NCI-H2196 (cell line): Measurements from ENCODE around the gene IL1RL2.

Source experiments
- DNase-seq: peaks from one replicate; lab custom pipeline; 2025; ENCODE audit not compliant: unreplicated experiment; lab: John Stamatoyannopoulos, UW

Gene IL1RL2

GRCh38 chr2:102158011-102158755, 28.6 kb upstream of the IL1RL2 start:
- no peak for DNase-seq

DNA sequence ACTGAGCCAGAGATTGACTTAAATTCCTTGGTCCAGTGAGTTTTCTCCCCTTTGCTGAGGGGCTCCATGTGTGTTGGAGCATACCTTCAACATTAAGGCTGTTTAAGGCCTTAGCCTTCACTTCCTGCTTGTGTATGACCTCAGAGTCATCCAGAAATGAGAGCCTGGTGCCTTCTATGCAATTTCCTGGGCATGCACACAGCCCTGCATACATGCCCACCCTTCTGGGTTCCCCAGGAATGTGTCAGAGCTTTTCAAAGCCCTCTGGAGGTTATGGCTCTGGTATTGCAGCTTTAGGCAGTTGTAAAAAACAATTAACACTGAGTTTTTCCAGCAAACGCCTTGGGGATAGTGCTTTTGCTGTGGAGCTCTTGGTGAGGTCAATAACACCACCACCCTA, 27.5 kb upstream of the IL1RL2 start:
- no peak for DNase-seq

GRCh38 chr2:102166189-102166845, 20.5 kb upstream of the IL1RL2 start:
- DNase-seq, result no peak

DNA sequence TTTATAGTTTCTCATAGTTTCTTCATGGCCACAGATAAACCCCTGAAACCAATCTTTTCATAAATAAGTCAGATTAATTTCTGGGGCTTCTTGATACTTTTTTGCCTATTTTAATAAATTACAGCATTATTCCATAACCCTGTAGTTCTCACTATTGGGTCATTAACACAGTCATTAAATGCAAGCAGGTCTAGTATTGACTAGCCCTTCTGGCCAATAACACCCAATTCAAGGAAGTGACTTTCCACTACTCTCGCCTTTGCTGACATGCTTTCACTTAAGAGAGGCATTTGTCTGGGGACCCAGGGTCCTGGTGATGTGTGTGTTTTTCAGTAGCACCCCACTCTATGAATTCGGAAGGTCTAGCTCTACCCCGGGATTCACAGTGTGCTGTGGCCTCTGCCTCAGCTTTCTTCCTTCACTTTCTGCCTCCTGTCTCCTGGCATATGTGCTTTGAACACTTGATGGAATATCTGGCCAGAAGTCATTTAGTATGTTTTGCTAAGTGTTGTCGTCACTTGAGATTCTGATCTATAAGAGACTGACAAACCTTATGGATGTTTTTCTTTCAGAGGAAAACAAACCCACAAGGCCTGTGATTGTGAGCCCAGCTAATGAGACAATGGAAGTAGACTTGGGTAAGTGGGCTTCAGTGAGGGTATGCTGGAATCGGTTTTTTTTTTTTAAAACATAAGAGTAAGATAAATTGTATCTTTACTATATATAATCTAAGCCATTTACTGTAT, 18.6 kb upstream of the IL1RL2 start:
- no peak for DNase-seq

DNA sequence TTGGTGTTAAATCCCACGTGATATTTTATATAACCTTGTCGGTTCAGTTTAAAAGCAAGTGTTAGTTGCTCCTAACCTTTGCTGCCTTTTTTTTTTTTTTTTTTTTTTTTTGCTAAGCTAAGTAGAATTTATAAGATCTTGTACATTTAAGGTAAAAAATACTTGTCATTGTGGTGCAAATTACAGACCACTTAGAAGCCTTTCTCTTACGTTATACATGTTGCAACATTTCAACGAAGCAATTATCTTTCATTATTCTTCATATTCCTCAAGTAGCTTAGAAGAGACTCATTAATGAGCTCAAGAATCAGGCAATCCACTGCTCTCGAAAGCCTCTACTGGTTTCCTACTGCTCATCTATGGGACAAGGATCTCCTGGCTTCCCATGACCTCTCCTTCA, 14.9 kb upstream of the IL1RL2 start:
- no peak for DNase-seq

- DNase-seq, result no peak
These were observed 14.1 kb upstream of the IL1RL2 start for GRCh38 chr2:102172745-102173144.

DNA sequence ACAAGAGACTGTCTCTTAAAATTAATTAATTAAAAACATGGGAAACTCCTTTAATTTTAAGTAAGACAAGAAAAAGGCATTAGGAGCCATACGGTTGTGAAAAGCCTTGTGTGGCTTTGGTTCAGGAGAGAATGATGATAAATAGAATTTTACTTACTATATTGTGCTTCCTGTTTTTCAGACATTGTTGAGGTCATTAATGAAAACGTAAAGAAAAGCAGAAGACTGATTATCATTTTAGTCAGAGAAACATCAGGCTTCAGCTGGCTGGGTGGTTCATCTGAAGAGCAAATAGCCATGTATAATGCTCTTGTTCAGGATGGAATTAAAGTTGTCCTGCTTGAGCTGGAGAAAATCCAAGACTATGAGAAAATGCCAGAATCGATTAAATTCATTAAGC, 10.7 kb upstream of the IL1RL2 start:
- DNase-seq, result no peak

GRCh38 chr2:102177814-102178478, 8.9 kb upstream of the IL1RL2 start:
- no peak for DNase-seq

- no peak for DNase-seq
These were observed 7.8 kb upstream of the IL1RL2 start for GRCh38 chr2:102179061-102179460.

GRCh38 chr2:102179788-102180686, 6.8 kb upstream of the IL1RL2 start:
- DNase-seq, result no peak

DNA sequence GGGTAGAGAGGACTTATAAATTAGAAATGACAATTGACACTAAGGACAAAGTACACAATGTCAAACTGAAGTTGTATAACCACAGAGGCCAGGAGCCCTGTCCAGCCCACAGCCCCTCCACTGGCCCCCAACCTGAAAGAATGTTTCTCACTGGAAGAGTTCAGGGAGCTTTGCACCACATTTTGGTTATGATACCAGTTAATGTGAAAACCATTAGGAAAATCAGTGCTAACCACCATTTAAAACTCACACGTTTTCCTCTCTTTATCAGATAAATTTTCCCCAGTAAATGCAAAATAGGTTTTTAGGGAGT, 6.2 kb upstream of the IL1RL2 start:
- DNase-seq, result no peak

DNA sequence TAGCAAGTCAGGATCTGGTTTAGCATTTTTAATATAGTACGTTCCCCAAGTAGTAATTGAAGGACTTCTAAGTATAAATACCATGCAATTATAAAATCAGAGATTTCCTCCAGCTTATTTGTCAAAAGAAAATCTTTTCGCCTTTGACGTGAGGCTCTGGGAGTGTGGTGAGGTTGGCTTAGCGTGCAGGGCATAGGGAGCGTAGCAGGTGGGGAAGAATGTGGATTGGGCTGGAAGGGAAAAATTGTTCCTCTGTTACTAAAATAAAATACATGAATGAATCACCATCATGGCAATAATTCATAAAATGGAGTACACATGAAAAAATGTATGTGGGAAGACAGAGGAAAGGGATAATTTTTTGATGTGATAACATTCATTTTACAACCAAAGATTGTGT, 5.4 kb upstream of the IL1RL2 start:
- no peak for DNase-seq

- no peak for DNase-seq
These were observed 4.7 kb upstream of the IL1RL2 start for GRCh38 chr2:102181919-102182635.

GRCh38 chr2:102184018-102184417, 2.8 kb upstream of the IL1RL2 start:
- no peak for DNase-seq

GRCh38 chr2:102184568-102184967, 2.3 kb upstream of the IL1RL2 start:
- DNase-seq, result no peak

DNA sequence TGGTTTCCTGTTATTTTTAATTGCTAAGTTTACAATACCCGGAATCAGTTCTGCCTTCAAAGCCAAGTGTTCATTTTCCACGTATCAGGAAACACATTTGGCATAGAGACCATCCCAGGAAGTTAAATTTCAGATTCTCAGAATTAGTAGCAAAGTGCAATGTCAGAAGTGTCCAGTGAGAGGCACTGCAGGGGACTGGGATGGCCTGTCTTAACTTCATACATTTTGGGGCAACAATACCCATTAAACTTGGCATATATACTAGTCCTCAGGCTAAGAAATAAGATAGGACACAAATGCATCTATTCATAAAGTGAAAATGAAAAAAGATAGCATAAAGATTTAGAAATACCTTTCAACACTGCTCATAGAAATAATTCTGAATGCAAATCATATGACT, 1.5 kb upstream of the IL1RL2 start:
- DNase-seq, result no peak

DNA sequence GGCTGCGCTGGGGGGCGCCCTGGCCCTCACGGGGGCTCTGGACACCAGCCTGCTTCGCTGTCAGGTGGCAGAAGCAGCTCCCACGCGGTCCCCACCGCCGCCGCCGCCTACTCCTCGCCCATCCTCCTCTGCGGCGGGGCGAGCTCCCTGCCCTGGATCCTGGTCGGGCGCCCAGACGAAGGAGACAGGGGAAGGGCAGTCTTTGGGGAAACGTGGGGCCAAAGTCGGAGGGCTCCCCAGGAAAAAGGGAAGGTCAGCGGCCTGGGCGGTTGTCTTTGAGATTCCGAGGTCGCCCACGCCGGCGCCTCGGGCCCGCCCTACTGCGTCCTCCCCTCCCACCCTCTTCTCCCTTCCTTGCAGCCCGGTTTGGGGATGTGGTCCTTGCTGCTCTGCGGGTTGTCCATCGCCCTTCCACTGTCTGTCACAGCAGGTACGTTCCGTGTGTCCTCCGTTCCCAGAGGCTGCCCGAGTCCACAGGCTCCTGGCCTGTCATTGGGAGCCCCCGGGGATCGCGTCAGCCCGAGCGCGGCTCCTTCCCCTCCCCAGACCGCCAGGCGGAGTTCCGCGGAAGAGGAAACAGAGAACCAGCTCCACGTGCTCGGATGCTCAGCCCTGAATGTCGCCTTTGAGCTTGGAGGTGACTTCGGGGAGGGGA, 800 bp downstream of the IL1RL2 start:
- no peak for DNase-seq

DNA sequence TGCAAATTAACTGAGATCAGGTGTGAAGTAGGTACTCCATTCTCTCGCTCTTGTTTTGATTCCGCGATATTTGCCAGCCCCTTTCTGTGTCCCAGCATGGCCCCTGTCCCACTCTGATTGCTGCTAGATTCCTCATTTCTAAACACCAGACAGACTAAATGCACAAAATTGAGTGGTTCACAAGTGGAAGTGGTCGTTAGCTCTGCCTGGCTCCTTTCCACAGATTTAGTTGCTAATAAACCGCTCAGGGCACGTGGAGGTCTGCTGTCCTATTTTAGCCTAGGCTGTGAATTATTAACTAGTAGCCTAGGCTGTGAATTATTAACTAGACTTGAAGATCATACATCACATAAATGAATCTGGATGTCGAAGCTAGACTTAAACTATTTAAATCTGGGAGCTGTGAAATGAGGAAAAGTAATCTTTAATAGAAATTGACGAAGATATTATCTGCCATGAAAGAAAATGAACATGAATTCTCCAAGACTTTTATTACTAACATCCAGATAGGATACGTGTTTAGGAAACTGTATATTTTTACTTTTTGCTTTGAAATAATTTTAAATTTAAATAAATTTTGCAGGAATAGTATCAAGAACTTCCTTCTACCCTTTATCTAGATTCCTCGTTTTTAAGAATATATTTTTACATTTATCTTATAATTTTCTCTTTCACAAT, 3.7 kb downstream of the IL1RL2 start:
- DNase-seq, result no peak

DNA sequence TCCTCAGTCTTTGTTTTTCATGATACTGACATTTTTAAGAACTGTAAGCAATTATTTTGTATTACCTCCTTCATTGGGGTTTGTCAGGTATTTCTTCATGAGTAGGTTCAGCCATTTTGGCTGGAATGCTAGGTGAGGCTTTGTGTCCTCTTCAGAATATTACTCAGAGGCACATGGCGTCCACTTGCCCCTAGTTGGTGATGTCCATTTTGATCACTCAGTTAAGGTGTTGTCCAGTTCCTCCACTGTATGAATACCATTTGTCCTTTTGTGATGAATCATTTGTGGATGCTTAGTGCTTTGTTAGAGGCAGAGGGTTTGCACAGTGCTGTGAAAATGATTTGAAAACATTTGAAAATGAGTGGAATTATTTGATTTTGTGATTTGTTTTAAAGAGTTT, 4.7 kb downstream of the IL1RL2 start:
- no peak for DNase-seq
